ENCODE results near the gene CLVS2. TPM values are rescaled to one million over a fixed set of nuclear protein-coding genes. Genes with fewer than 3 reads are reported as not detected.

CLVS2 gene
- total RNA-seq, 1 donor from 2014 or later: 34.2 TPM

DNA sequence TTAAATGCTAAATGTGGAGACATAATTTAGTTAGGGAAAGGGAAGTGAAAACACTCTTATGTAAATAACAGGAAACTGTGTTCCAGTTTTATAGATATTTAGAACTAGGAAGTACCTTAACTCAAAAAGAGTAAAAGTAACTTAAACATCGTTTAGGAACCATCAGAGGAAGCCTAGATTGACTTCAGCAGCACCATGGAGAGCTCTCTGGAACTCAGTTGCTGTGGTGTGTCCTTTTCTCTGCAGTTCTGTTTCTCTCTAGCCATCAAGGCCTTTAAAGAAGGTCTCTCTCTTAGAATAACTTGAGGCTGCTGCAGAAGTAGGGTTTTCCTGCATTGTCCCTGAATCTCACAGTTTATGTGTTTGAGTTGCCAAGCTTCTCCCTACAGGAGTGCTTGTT lies 26.9 kb downstream of the CLVS2 start:
- no peak for DNase-seq (ENCODE audit: low spot score in 2 of 2)
- FAIRE-seq: no peak

DNA sequence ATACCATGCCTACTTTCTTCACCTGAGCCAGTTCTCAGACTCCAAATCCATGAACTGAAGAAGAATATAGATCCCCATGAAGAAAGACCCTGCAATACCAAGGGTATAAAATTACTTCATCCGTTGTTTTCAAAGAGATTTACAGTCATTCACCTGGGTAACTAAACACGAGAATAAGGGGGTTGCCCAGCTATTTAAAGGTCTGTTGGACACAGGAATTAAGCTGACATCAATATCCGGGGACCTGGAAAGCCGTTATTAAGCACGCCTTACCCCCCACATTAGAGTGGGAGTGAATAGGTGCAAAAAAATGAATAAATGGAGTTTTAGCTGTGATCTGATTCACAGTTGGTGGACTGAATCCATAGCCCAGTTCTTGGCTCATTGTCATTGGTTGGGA lies 28.9 kb downstream of the CLVS2 start:
- no peak for FAIRE-seq

DNA sequence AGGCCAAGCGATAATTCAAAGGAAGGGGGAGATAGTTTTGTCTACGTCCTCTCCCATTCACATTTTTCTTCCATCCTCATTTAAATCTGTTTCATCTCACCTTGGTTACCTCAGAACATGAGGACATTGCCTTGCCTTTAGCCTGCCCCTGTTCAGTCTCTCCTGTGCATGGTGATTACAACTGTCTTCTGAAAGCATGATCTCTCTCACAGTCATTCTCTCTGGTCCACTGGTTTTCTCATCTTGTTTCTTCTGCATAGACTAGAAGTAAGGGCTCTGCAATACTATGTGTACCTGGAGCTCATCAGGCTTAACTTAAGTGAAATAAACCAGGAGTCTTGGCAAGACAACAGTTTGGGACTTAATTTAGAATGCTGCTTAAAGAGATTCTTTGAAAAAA lies 31.4 kb downstream of the CLVS2 start:
- DNase-seq (ENCODE audit: low spot score in 2 of 2): no peak
- no peak for FAIRE-seq

More for the DNA sequence above, 28.9 kb downstream of the CLVS2 start:
- DNase-seq (ENCODE audit: low spot score in 2 of 2): no peak

DNA sequence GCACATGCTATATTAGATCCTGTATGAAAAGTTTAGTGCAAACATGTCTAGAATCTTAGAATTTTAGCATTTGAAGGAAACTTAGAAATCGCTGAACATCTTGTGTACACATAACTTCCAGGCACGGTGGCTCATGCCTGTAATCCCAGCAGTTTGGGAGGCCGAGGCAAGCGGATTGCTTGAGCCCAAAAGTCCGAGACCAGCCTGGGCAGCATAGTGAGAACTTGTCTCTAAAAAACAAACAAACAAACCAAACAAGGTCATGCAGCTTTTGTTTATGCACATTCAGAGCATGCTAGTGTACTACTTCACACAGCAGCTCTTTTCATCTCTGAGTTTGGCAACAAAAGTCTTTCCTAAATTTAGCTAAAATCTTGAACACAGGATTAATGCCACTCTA lies 32.2 kb downstream of the CLVS2 start:
- DNase-seq (ENCODE audit: low spot score in 2 of 2) (no peak), FAIRE-seq (no peak)

DNA sequence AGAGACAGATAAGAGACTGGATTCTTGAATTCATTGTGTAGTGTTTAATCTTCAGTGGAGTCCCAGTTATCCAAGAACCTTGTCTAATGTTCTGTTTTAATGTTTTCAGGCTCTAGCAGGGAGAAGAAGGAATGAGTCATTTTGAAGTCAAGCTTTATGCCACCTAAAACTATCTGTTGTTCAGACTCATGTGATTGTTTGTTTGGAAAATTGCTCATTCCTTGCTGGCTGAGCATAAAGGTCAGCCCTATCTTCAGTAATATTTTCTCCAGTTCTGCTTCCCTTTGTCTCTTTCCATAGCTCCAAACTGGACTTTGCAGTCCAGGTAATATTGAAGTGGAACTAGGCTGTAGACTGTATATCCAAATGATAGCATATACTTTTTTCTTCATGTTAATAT lies 34.2 kb downstream of the CLVS2 start:
- FAIRE-seq: no peak

DNA sequence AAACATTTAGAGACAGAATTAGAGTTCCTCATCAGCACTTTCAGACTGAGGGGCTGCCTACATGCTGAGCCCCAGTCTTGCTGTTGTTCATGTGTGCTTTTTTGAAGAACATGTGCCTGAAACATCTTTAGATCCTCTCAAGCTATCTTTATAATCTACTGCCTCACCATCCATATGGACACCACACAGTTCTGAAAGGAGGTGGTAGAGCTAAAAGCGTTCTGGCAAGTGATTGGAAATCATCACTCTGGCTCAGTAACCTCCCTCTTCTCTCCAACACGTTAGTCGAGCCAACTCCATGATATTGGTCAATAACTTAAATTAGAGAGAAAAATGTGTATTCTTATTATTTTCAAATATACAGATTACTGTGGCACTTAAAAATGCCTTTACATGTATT lies 40.6 kb downstream of the CLVS2 start:
- DNase-seq (ENCODE audit: low spot score in 2 of 2) (no peak), FAIRE-seq (no peak)

More for the DNA sequence above, 34.2 kb downstream of the CLVS2 start:
- DNase-seq (ENCODE audit: low spot score in 2 of 2): no peak

DNA sequence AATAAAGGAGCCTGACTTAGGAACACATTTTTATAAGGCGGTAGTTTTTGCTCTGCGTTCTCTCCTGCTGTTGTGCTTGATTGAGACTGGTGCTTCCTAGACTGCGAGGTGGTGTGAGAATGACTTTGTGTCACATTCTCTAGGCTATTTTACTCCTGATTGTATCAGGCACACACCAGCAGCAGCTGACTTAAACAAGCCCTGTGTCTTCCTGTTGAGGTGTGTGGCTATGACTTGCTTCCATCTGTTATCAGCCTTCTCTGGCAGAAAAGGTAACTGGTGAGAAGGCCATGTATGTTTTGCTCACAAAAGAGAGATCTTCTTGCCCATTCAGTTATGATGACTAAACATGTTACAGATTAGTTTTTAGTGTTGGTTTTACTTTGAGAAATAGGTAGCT lies 43.4 kb downstream of the CLVS2 start:
- no peak for DNase-seq (ENCODE audit: low spot score in 2 of 2)

DNA sequence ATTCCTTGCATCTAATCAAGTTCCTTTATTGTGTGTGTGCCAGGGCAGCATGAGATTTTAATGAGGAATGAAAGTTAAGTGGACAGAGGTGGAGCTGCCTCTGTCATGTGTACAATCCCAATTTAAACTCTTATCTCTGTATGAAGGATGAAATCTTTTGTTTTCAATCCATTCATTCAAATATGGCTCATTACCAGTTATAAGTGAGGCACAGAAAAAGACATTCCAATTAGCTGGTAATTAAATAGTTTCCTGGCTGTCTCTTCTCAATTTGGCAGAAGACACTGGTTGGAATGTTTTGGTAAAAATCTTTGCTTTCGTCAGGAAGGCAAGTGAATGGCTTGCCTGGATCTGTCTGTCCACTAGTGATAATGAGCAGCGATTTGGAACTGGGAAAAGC lies 46.4 kb downstream of the CLVS2 start:
- no peak for FAIRE-seq

More for the DNA sequence above, 43.4 kb downstream of the CLVS2 start:
- FAIRE-seq: no peak

DNA sequence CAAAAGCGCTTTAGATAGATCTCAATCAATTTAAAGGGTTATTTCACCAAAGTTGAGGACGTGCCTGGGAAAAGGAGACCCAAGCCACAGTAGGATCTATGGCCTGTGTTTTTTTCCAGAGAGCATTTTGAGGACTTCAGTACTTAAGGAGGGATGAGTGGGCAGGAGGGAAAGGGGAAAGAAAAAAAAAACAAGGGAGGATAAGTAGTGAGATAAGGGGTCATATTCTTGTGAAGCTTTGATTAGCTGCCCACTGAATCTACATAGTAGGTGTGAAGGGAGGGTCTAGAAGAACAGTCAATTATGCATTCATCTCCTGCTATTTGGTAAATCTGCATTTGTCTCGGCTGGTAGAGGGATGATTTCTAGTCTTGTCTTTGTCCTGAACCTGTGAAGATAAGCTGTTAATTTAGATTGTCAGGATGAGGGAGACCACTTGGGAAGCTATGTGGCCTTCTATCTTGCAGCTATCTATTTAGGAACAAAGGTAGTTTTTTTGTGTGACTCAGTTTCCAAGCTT lies 48.4 kb downstream of the CLVS2 start:
- no peak for DNase-seq (ENCODE audit: low spot score in 2 of 2)
- FAIRE-seq: no peak

More for the DNA sequence above, 46.4 kb downstream of the CLVS2 start:
- no peak for DNase-seq (ENCODE audit: low spot score in 2 of 2)

DNA sequence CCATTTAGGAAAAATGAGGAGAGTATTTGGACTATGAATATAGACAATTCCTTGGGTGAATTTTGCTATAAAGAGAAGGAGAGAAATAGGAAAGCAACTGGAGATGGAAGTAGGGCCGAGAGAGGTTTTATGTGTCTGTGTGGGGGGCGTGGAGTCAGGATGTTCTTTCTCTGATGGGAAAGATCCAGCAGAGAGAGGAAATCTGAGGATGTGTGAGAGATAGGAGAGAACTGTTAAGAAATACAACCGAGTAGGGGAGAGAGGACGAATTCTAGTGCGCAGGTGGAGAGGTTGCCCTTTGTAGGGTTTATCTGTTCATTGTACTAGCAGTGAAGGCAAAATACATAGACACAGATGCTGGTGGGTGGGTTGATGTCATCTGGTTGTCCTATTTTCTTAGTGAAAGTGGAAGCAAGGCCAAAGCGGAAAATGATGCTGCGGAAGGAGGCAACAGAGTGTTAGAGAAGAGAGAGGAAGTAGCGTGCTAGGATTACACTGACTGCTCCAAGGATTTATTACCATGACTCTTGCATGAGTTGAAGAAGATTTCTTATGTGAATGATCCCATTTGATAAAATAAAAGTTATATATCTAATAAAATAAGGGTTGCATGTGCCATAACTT lies 57.7 kb downstream of the CLVS2 start:
- DNase-seq (ENCODE audit: low spot score in 2 of 2) (no peak), FAIRE-seq (no peak)

DNA sequence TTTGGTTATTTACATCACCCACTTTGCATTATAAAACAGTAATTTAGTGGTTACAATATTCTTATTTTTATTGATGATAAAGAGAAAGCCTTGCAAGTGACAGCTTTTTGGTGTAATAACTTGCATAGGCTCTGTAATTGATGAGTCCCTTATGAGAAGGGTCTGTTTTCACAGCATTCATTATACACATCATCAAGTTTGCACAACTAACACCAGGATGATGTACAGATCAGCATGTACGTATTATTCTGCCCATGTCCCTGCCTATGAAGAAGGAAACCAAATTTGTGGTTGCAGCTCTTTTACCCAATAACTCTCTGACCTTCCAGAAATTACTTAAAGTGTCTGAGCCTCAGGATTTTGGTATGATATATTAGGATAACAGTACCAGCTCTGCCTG lies 59.2 kb downstream of the CLVS2 start:
- DNase-seq (ENCODE audit: low spot score in 2 of 2): no peak
- no peak for FAIRE-seq

DNA sequence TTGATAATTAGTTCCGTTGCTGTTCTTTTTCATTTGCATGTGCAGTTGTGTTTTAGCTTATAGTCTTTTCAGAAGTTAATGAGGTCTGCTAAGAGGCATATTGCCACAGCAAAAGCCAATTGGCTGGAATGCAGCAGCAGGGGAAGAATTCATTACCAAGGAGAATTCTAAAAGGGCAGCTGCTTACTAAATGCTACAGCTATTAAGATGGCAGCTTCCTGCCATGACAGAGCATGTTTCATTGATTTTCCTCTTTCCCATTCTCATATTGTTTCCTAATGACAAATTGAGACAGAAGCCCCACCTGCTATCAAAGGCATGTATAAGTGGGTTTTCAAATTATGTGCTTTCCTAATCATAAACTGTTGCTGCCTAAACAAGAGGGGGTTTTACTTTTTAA lies 66.6 kb downstream of the CLVS2 start:
- FAIRE-seq (no peak), DNase-seq (ENCODE audit: low spot score in 2 of 2) (no peak)

DNA sequence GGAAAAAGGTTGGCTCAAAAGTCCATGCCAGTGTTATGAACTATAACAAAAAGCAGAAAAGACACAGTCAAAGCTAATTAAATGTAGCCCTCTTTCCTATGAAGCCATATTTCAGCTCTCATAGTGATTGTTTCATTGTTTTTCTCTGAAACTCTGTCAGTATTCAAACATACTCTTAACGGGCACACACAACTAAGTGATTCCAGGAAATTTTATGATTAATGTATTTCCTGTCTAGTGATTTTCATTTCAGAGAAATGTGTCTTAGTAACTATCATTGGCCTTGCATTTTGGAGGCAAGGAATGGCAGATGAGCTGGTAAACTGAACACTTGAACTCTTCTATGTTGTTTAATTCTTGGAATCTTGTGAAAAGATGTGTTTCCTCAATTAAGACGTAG lies 68.0 kb downstream of the CLVS2 start:
- DNase-seq (ENCODE audit: low spot score in 2 of 2) (no peak), FAIRE-seq (no peak)

DNA sequence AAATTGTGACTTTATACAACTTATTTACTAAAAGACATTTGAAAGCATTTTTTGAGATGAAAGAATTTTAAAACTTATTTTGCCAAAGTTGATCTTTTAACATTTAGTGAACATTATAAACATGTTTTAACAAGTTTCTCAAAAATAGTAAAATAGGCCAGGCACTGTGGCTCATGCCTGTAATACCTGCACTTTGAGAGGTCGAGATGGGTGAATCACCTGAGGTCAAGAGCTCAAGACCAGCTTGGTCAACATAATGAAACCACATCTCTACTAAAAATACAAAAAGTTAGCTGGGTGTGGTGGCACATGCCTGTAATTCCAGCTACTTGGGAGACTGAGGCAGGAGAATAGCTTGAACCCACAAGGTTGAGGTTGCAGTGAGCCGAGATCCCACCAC lies 78.6 kb downstream of the CLVS2 start:
- DNase-seq (ENCODE audit: low spot score in 2 of 2) (no peak), FAIRE-seq (no peak)

DNA sequence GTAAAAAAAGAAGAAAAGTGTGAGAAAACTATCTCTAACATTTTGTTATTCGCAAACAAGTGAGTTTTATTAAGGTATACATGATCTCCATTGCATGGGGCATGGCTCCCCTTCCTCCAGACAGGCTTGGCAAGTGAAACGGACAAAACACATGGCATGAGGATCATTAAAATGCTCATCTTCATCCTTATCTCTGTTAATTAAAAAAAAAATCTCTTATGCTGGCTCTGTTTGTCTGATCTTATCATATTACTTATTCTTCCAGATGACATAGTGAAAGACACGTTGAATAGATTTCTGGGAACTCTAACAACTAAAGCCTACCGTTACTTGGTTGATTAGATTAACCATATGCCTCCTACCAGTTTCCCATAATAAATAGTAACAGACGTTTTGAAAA lies 89.4 kb downstream of the CLVS2 start:
- FAIRE-seq (no peak), DNase-seq (ENCODE audit: low spot score in 2 of 2) (no peak)

DNA sequence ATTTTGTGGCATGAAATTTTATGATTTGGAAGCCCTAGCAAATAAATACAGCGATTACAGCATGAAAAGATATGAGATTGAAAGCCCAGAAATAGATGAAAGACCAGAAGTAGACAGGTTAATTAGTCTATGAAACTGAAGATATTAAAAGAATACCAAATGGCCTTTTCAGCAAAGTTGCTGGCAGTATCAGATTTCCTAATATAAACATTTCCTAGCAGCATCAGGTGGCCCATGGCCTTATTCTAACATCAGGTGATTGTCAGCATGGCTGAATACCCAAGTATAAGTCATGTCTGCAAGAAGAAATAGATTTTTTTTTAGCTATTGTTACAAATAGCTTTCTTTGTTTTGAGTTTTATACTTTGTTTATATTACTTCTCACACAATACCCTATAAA lies 93.2 kb downstream of the CLVS2 start:
- no peak for DNase-seq (ENCODE audit: low spot score in 2 of 2)
- FAIRE-seq: no peak

DNA sequence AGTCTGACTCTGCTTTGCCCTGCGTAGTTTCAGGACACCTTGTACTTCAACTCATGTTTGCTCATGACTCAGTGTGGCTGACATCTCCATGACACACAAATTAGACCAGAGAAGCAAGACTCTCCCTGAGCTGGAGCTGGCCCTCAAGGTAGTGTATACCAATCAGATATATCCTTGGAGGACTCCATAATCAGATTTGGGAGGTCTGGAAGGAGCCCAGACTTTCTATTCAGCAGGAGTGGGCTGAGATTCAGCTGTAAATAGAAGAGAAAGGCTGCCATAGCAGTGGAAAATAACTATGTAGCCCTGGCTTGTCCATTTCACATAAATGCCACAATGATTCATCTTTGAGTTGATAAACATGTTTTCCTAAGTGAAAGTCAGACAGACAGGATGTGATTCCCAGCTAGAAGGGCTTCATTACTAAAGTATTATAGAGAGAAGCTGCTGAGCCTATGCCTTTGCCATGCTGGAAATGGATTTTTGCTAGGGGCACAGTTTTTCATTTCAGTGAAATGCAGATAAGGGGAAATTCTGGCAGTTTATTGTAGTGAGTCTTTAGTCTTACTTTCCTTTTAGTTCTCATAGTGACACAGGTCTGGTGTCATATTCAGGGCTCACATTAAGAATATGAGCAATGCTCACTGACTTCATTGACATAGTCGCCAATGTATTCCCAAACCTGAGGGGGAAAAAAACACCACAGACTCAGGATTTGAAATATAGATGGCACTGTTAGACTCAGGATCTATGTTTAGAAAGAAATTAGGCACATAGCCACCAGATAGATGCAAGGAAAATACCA lies 95.3 kb downstream of the CLVS2 start:
- no peak for FAIRE-seq
- no peak for DNase-seq (ENCODE audit: low spot score in 2 of 2)

DNA sequence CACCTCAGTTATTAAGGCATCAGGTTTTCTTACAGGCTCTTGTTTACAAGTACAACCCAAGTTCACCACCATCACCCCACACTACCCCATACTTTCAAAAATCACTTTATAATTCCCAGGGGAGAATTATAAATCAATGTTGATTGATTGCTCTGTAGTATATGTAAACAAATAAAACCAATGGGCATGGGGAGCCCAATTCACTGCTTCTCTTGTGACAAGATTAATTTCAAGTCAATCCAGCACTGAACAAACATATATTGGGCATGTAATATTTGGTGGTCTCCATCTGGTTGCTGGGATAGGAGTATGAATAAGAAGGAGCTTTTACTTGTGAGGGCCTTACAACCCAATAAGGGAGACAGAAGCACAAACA lies 95.8 kb downstream of the CLVS2 start:
- FAIRE-seq (no peak), DNase-seq (ENCODE audit: low spot score in 2 of 2) (no peak)

DNA sequence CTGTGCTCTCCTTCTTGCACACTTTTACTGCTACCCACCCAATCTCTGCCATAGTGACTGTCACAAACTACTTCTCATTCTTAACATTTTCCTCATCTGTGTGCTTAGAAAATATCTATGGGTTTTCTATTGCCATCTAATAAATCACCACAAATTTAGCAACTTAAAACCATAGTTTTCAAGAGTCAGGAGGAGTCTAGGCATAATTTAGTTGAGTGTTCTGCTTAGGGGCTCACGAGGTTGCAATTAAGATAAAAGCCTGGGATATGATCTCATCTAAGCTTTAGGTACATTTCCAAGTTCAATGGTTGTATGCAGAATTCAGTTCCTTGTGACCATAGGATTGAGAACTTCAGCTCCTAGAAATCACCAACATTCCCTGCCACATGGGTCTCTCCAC lies 98.8 kb downstream of the CLVS2 start:
- DNase-seq (ENCODE audit: low spot score in 2 of 2) (no peak), FAIRE-seq (no peak)

DNA sequence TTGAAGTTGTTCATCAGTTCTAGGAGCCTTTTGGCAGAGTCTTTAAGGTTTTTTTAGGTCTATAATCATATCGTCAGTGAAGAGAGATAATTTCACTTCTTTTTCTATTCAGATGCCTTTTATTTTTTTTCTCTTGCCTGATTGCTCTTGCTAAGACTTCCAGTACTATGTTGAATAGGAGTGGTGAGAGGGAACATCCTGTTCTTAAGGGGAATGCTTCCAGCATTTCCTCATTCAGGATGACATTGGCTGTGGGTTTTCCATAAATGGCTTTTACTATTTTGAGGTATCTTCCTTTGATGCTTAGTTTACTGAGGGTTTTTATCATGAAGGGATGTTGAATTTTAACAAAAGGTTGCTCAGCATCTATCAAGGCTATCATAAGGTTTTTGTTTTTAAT lies 109.5 kb downstream of the CLVS2 start:
- FAIRE-seq (no peak), DNase-seq (ENCODE audit: low spot score in 2 of 2) (no peak)

DNA sequence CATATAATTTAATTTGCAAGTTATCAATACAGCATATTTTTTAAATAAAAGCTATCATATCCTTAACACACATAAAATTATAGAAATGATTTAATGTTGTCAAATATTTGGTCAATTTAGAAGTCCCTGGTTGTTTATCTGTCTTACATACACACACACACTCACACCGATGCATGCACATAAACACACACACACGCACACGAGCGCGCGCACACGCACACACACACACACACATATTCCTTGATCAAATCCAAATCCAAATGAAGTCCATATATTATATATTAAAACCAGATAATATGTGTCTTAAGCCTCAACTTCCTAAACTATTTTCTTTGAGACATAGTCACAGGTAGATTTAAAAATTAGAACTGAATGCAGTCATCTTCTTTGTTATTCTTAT lies 120.3 kb downstream of the CLVS2 start:
- DNase-seq (ENCODE audit: low spot score in 2 of 2) (no peak), FAIRE-seq (no peak)

All from frontal cortex (tissue), 4 donors.